Skeletal muscle satellite cell (primary cell): ENCODE data around the gene MPST.

Source experiments
- H3K27me3 ChIP-seq: 2 replicates; pipeline ENCODE4 v1.7.0; 2013; ENCODE audit warnings: low read length; ENCODE audit not compliant: control insufficient read depth, insufficient read depth
- H3K36me3 ChIP-seq: 2 replicates; pipeline ENCODE4 v1.7.0; 2013; ENCODE audit warnings: mild to moderate bottlenecking, control low read depth, low read length; ENCODE audit not compliant: insufficient read depth
- H3K4me1 ChIP-seq: 2 replicates; pipeline ENCODE4 v1.7.0; 2013; ENCODE audit warnings: low read length; ENCODE audit not compliant: control insufficient read depth, insufficient read depth
- H3K4me2 ChIP-seq: 2 replicates; pipeline ENCODE4 v1.7.0; 2013; ENCODE audit warnings: mild to moderate bottlenecking, low read length
- H3K4me3 ChIP-seq: 2 replicates; pipeline ENCODE4 v1.7.0; 2013; ENCODE audit warnings: low read length
- H3K9ac ChIP-seq: 2 replicates; pipeline ENCODE4 v1.7.0; 2013; ENCODE audit warnings: mild to moderate bottlenecking, low read depth, low read length, moderate library complexity
- H3K9me3 ChIP-seq: replicated peaks from 2 replicates; pipeline ENCODE4 v1.7.0; 2013; ENCODE audit warnings: mild to moderate bottlenecking, control low read depth, low read length

MPST gene

DNA sequence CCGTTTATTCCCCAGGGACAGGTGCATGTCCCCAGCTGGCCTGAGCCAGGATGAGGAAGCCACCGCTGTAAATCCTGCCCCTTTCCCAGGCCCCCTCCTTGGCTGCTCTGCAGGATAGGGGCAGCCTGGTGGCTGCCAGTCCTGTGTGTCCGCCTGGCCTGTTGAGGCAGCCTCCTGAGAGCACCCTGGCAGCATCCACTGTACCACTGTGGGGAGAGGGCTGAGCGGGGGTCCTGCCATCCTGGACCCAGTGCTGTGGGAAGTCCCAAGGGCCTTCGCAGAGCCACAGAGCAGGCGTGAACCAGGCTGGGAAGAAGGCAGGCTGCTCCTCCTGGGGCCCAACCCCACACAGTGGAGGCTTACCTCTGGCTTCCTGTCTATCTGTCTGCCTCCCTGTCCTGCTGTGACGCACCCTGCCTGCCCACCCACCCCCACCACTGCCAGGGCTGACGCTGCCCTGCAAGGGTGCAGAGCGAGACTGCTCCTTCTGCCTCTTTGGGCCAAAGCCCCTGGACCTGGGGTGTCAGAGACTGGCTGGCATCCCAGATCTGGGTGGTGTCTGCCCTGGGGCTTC, 40.4 kb downstream of the MPST start:
- Histone ChIP-seq H3K27me3 (no peaks in the 10 kb centered on the region), H3K4me3 (no peak overlapping the region), H3K4me2 (no peak overlapping the region), H3K9ac (no peak overlapping the region), H3K4me1 (no peaks in the 10 kb centered on the region), H3K36me3 (peaks cover 28% of the 10 kb centered on the region), H3K9me3 (no peaks in the 10 kb centered on the region)

GRCh38 chr22:37060801-37061610, 41.5 kb downstream of the MPST start:
- no peak overlapping the region for H3K4me3 ChIP-seq
- no peaks in the 10 kb centered on the region for H3K9me3 ChIP-seq
- H3K36me3 ChIP-seq, result peaks cover 21% of the 10 kb centered on the region
- no peak overlapping the region for H3K4me2 ChIP-seq
- no peak overlapping the region for H3K9ac ChIP-seq
- no peaks in the 10 kb centered on the region for H3K4me1 ChIP-seq
- H3K27me3 ChIP-seq, result no peaks in the 10 kb centered on the region

GRCh38 chr22:37061611-37062375, 42.3 kb downstream of the MPST start:
- Histone ChIP-seq H3K4me3 (no peak overlapping the region), H3K27me3 (no peaks in the 10 kb centered on the region), H3K4me1 (no peaks in the 10 kb centered on the region), H3K4me2 (no peak overlapping the region), H3K36me3 (peaks cover 14% of the 10 kb centered on the region), H3K9ac (no peak overlapping the region), H3K9me3 (no peaks in the 10 kb centered on the region)

- H3K9ac ChIP-seq, result no peak overlapping the region
- no peaks in the 10 kb centered on the region for H3K4me1 ChIP-seq
- peaks cover 10% of the 10 kb centered on the region for H3K36me3 ChIP-seq
- no peak overlapping the region for H3K4me3 ChIP-seq
- no peaks in the 10 kb centered on the region for H3K9me3 ChIP-seq
- H3K4me2 ChIP-seq, result no peak overlapping the region
- no peaks in the 10 kb centered on the region for H3K27me3 ChIP-seq
These were observed 42.8 kb downstream of the MPST start for GRCh38 chr22:37062376-37062675.

DNA sequence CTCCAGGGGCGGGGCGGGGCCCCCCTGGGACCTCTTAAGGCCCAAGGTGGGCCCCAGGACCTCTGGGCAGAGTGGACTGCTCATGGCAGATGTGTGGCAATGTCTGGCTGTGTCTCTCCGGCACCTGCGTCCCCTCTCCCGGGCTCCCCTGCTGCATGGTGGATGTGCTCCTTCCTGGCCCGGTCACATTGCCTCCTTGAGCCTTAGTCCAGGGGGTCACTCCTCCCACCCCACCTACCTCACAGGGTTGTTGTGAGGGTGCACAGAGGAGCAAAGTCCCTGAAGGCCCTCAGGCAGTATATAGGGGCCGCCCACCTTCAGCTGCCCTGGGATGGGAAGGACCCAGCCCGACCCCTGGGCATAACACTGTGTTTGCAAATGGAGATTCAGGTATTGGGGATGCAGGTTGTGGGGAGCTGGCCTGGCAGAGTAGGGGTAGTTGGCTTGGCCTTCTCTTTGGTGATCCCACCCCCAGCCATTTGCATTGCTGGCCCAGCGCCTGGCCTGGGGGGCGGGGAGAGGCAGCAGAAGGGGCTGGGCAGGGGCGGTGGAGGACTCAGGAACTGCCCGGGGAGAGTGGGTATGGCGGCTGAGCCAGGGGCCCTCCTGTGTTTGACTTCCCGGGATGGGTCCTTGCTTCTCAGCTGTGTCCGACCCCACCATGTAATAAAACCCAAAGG, 43.3 kb downstream of the MPST start:
- Histone ChIP-seq H3K36me3 (peaks cover 5% of the 10 kb centered on the region), H3K9ac (no peak overlapping the region), H3K4me2 (no peak overlapping the region), H3K4me1 (no peaks in the 10 kb centered on the region), H3K27me3 (peaks cover 4% of the 10 kb centered on the region), H3K4me3 (no peak overlapping the region), H3K9me3 (no peaks in the 10 kb centered on the region)

GRCh38 chr22:37063431-37064420, 44.2 kb downstream of the MPST start:
- peaks cover 12% of the 10 kb centered on the region for H3K27me3 ChIP-seq
- no peaks in the 10 kb centered on the region for H3K36me3 ChIP-seq
- no peaks in the 10 kb centered on the region for H3K4me1 ChIP-seq
- H3K4me3 ChIP-seq, result no peak overlapping the region
- no peak overlapping the region for H3K4me2 ChIP-seq
- no peaks in the 10 kb centered on the region for H3K9me3 ChIP-seq
- no peak overlapping the region for H3K9ac ChIP-seq

- Histone ChIP-seq H3K4me2 (no peak overlapping the region), H3K4me3 (no peak overlapping the region), H3K9ac (no peak overlapping the region), H3K36me3 (no peaks in the 10 kb centered on the region), H3K4me1 (no peaks in the 10 kb centered on the region), H3K27me3 (peaks cover 17% of the 10 kb centered on the region), H3K9me3 (no peaks in the 10 kb centered on the region)
These were observed 45.0 kb downstream of the MPST start for GRCh38 chr22:37064553-37064952.

- H3K9me3 ChIP-seq, result no peaks in the 10 kb centered on the region
- H3K36me3 ChIP-seq, result no peaks in the 10 kb centered on the region
- no peaks in the 10 kb centered on the region for H3K4me1 ChIP-seq
- H3K9ac ChIP-seq, result no peak overlapping the region
- H3K27me3 ChIP-seq, result peaks cover 23% of the 10 kb centered on the region
- no peak overlapping the region for H3K4me3 ChIP-seq
- H3K4me2 ChIP-seq, result no peak overlapping the region
These were observed 45.6 kb downstream of the MPST start for GRCh38 chr22:37065180-37065579.

- Histone ChIP-seq H3K27me3 (peaks cover 28% of the 10 kb centered on the region), H3K4me2 (no peak overlapping the region), H3K4me1 (no peaks in the 10 kb centered on the region)
These were observed 46.4 kb downstream of the MPST start for GRCh38 chr22:37065961-37066360.

DNA sequence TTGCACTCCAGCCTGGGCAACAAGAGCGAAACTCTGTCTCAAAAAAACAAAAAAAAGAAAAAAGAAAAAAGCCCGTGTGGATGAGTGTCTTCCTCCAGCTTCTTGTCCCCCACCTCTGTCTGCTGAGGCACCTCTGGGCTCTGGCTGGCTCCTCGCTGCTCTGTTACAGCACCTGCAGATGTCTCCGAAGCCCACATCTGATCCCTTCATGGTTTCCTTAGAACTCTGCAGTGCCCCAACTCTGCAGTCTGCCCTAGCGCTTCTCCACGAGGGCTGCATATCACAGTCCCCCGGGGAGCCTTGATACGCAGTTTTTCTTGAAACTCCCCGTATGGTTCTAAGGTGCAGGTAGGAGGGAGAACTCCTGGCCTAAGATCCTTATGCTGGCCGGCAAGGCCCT, 47.9 kb downstream of the MPST start:
- Histone ChIP-seq H3K27me3 (peaks cover 33% of the 10 kb centered on the region), H3K4me2 (no peak overlapping the region), H3K36me3 (no peaks in the 10 kb centered on the region)

More at GRCh38 chr22:37065961-37066360, 46.4 kb downstream of the MPST start:
- H3K4me3 ChIP-seq, result no peak overlapping the region
- no peaks in the 10 kb centered on the region for H3K36me3 ChIP-seq
- no peak overlapping the region for H3K9ac ChIP-seq
- no peaks in the 10 kb centered on the region for H3K9me3 ChIP-seq

More for the DNA sequence above, 47.9 kb downstream of the MPST start:
- H3K4me3 ChIP-seq, result no peak overlapping the region
- no peak overlapping the region for H3K9ac ChIP-seq
- no peaks in the 10 kb centered on the region for H3K4me1 ChIP-seq
- no peaks in the 10 kb centered on the region for H3K9me3 ChIP-seq
